Measurements from ENCODE around the gene ZHX3.

GRCh38 chr20:41293269-41294037 is 24.1 kb downstream of the ZHX3 start:
- TF ChIP-seq CTCF (IDR thresholded peaks at IDR 0.05; ENCODE audit: insufficient read depth, low read length) (no peak), POLR2AphosphoS5 (IDR thresholded peaks at IDR 0.05; ENCODE audit: low read depth) (no peak), SPI1 (IDR thresholded peaks at IDR 0.05; ENCODE audit: borderline replicate concordance, low read depth) (no peak)
- TF ChIP-seq, protein P1, sequence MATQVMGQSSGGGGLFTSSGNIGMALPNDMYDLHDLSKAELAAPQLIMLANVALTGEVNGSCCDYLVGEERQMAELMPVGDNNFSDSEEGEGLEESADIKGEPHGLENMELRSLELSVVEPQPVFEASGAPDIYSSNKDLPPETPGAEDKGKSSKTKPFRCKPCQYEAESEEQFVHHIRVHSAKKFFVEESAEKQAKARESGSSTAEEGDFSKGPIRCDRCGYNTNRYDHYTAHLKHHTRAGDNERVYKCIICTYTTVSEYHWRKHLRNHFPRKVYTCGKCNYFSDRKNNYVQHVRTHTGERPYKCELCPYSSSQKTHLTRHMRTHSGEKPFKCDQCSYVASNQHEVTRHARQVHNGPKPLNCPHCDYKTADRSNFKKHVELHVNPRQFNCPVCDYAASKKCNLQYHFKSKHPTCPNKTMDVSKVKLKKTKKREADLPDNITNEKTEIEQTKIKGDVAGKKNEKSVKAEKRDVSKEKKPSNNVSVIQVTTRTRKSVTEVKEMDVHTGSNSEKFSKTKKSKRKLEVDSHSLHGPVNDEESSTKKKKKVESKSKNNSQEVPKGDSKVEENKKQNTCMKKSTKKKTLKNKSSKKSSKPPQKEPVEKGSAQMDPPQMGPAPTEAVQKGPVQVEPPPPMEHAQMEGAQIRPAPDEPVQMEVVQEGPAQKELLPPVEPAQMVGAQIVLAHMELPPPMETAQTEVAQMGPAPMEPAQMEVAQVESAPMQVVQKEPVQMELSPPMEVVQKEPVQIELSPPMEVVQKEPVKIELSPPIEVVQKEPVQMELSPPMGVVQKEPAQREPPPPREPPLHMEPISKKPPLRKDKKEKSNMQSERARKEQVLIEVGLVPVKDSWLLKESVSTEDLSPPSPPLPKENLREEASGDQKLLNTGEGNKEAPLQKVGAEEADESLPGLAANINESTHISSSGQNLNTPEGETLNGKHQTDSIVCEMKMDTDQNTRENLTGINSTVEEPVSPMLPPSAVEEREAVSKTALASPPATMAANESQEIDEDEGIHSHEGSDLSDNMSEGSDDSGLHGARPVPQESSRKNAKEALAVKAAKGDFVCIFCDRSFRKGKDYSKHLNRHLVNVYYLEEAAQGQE (IDR thresholded peaks at IDR 0.05; ENCODE audit: insufficient replicate concordance, low read depth): no peak
